Cardiac fibroblast (primary cell): ENCODE data around the gene PKHD1.
"Not testable (repeated sequence)": the region's sequence is repeated elsewhere in the genome, so short reads cannot be mapped to it uniquely, and the experiment has no call there.

Experiments used
- DNase-seq, 2 donors: peaks; one replicate each; pipeline versions ENCODE4 v3.0.0 to v3.0.0-alpha.2; 2010; ENCODE audit warnings: low read depth in 2 of 2
- H3K4me3 ChIP-seq, 2 donors: replicated peaks in 1 of 2; 1 replicate in 1 of 2; 2 replicates in 1 of 2; pipeline ENCODE4 v1.5.1; 2011; ENCODE audit warnings: low read depth in 2 of 2, low read length in 2 of 2, mild to moderate bottlenecking in 2 of 2, moderate library complexity in 1 of 2
- TF ChIP-seq, protein P1 (sequence below): IDR thresholded peaks from one replicate; pipeline ENCODE4 v1.5.1; 2011; ENCODE audit warnings: low read depth, mild to moderate bottlenecking, low read length, inconsistent platforms

The PKHD1 gene

GRCh38 chr6:51930602-51931001 lies 156.8 kb downstream of the PKHD1 start:
- no peak overlapping the region for H3K4me3 ChIP-seq
- TF ChIP-seq, protein P1, sequence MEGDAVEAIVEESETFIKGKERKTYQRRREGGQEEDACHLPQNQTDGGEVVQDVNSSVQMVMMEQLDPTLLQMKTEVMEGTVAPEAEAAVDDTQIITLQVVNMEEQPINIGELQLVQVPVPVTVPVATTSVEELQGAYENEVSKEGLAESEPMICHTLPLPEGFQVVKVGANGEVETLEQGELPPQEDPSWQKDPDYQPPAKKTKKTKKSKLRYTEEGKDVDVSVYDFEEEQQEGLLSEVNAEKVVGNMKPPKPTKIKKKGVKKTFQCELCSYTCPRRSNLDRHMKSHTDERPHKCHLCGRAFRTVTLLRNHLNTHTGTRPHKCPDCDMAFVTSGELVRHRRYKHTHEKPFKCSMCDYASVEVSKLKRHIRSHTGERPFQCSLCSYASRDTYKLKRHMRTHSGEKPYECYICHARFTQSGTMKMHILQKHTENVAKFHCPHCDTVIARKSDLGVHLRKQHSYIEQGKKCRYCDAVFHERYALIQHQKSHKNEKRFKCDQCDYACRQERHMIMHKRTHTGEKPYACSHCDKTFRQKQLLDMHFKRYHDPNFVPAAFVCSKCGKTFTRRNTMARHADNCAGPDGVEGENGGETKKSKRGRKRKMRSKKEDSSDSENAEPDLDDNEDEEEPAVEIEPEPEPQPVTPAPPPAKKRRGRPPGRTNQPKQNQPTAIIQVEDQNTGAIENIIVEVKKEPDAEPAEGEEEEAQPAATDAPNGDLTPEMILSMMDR = no peak
- no peak for DNase-seq

DNA sequence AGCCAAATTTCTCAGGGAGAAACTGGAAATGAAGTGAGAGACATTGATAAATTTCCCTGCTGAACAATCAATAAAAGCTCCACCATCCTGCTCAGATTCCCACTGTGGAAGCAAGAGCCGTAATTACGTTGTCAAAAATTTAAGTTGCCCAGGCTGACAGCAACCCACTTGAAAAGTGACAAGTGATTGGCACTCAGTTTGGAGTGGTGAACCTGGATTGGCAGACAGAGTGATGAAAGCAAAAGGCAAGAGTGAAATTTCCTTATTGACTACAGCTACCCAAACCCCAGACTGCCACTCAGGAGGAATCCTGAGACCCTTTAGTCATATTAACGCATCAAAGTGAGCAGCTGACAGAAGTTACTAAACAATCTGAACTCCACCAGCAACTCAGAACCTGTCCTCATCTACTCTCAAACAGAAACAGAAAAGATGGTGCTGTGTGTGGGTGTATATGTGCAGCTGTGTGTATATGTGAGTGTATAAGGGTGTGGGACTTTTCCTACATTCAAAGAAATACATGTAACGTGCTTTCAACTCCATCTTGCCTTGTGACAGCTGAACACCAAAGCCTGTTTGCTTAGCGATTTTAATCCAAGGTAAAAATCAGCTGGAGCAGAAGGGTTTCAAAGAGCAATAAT lies 157.4 kb downstream of the PKHD1 start:
- DNase-seq = no peak
- H3K4me3 ChIP-seq = no peak overlapping the region
- TF ChIP-seq, protein P1 = no peak

GRCh38 chr6:51928320-51928719 lies 159.1 kb downstream of the PKHD1 start:
- no peak for DNase-seq
- TF ChIP-seq, protein P1 = no peak
- no peak overlapping the region for H3K4me3 ChIP-seq

- TF ChIP-seq, protein P1 = no peak
- no peak overlapping the region for H3K4me3 ChIP-seq
- no peak for DNase-seq
Observed at GRCh38 chr6:51927450-51927849, 160.0 kb downstream of the PKHD1 start.

GRCh38 chr6:51926125-51926524 lies 161.3 kb downstream of the PKHD1 start:
- DNase-seq = no peak
- TF ChIP-seq, protein P1 = no peak

GRCh38 chr6:51922479-51922878 lies 164.9 kb downstream of the PKHD1 start:
- H3K4me3 ChIP-seq, DNase-seq: not testable (repeated sequence)

More at GRCh38 chr6:51926125-51926524, 161.3 kb downstream of the PKHD1 start:
- H3K4me3 ChIP-seq = no peak overlapping the region

GRCh38 chr6:51918347-51918746 lies 169.1 kb downstream of the PKHD1 start:
- DNase-seq, H3K4me3 ChIP-seq: not testable (repeated sequence)

GRCh38 chr6:51915098-51915497 lies 172.3 kb downstream of the PKHD1 start:
- DNase-seq = no peak
- TF ChIP-seq, protein P1 = no peak
- H3K4me3 ChIP-seq = no peak overlapping the region
